Upper lobe of left lung (tissue), 6 donors: ENCODE measurements around the gene FBRSL1. TPM values are rescaled to one million over a fixed set of nuclear protein-coding genes. Genes with fewer than 3 reads are reported as not detected.

ENCODE experiments used
- ATAC-seq, 2 donors: fragments of 200-7000 bp; cut with Tn5 transposase; one replicate each; pipeline ENCODE4 v1.9.1; 2022; ENCODE audit warnings: mild to moderate bottlenecking in 2 of 2, moderate library complexity in 2 of 2; ENCODE audit not compliant: low FRiP score in 2 of 2
- DNase-seq, 2 donors: peaks; one replicate each; pipeline ENCODE4 v3.0.0-alpha.2; 2019 to 2020
- H3K27ac ChIP-seq, 4 donors: fragments of 200-600 bp; sonication (generic); one replicate each; pipeline ENCODE4 v1.5.1; 2016 to 2019
- H3K27me3 ChIP-seq, 4 donors: fragments of 200-600 bp; sonication (generic); one replicate each; pipeline ENCODE4 v1.5.1; 2017 to 2019
- H3K36me3 ChIP-seq, 4 donors: fragments of 200-600 bp; sonication (generic); one replicate each; pipeline ENCODE4 v1.5.1; 2016 to 2019
- H3K4me1 ChIP-seq, 4 donors: fragments of 200-600 bp; sonication (generic); one replicate each; pipeline ENCODE4 v1.5.1; 2018 to 2019
- H3K4me3 ChIP-seq, 4 donors: fragments of 200-600 bp; sonication (generic); one replicate each; pipeline ENCODE4 v1.5.1; 2017 to 2019; ENCODE audit warnings: mild to moderate bottlenecking in 2 of 4, moderate library complexity in 1 of 4
- H3K9me3 ChIP-seq, 4 donors: fragments of 200-600 bp; sonication (generic); one replicate each; pipeline ENCODE4 v1.5.1; 2018 to 2019
- EP300 ChIP-seq, 4 donors: sonication (generic); formaldehyde crosslinking; IDR thresholded peaks; one replicate each; pipeline ENCODE4 v1.5.1; 2017; ENCODE audit warnings: antibody characterized with exemption in 4 of 4, control low read depth in 2 of 4
- POLR2A ChIP-seq, 4 donors: fragments of 450-650 bp; IDR thresholded peaks; one replicate each; pipeline ENCODE4 v1.5.1; 2016 to 2017; ENCODE audit warnings: antibody characterized with exemption in 4 of 4, mild to moderate bottlenecking in 2 of 4
- POLR2AphosphoS5 ChIP-seq, 2 donors: sonication (generic); formaldehyde crosslinking; IDR thresholded peaks; one replicate each; pipeline ENCODE4 v1.5.1; 2017; ENCODE audit warnings: antibody characterized with exemption in 2 of 2
- WGBS, 2 donors: methylation state at CpG; one replicate each; pipeline ENCODE4 v1.1.5; 2017 to 2018; 5-methylcytosine and 5-hydroxymethylcytosine counted together
- total RNA-seq, 6 donors: library from RNA; depleted of rRNA in 4 of 6; stranded (reverse); fragments of >200 nt in 4 of 6; gene quantifications; one replicate each; pipeline versions ENCODE4 v1.1.0 to v1.2.1, GENCODE V29; 2016 to 2021
- TF ChIP-seq, protein P1 (sequence below), 6 experiments: fragments of 450-650 bp in 4 of 6; fragments of 200-600 bp in 2 of 6; sonication (generic) in 2 of 6; IDR thresholded peaks; one replicate each; pipeline ENCODE4 v1.5.1; 2016 to 2019; ENCODE audit warnings: antibody characterized with exemption in 6 of 6
- donor health status: DM: no; HTN: no; CAD: no; lungs with moderate emphysema.
- donor health status: DM: no; HTN: yes; CAD: no; lungs with severe emphysema.

The FBRSL1 gene
- total RNA-seq, 6 donors from 2014 or later: 16.0 to 53.0 (median 44.1) TPM

DNA sequence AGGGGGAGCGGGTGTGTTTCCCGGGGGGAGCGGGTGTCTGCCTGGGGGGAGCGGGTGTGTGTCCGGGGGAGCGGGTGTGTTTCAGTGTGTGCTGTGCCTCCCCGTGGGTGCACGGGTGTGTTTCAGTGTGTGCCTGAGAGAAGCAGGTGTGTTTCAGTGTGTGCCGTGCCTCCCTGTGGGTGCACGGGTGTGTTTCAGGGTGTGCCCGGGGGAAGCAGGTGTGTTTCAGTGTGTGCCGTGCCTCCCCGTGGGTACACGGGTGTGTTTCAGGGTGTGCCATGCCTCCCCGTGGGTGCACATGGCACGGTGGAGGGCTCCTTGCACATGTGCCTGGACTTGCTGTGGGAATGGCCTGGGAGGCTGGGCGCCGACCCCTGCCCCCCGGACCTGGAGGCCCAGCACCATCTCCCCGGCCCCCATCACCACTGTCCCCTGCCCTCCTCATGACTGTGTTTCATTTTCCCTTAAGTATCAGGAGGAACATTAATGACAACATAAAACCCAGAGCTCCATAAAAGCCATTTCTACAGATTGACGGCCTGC, 38.7 kb downstream of the FBRSL1 start:
- WGBS, 2 donors: 88 to 100% methylated on average over 2 to 14 of the region's 21 CpGs
- ATAC-seq (no peak), DNase-seq (peak in 1 of 2 donors; percentile 63)
- TF ChIP-seq, protein P1, sequence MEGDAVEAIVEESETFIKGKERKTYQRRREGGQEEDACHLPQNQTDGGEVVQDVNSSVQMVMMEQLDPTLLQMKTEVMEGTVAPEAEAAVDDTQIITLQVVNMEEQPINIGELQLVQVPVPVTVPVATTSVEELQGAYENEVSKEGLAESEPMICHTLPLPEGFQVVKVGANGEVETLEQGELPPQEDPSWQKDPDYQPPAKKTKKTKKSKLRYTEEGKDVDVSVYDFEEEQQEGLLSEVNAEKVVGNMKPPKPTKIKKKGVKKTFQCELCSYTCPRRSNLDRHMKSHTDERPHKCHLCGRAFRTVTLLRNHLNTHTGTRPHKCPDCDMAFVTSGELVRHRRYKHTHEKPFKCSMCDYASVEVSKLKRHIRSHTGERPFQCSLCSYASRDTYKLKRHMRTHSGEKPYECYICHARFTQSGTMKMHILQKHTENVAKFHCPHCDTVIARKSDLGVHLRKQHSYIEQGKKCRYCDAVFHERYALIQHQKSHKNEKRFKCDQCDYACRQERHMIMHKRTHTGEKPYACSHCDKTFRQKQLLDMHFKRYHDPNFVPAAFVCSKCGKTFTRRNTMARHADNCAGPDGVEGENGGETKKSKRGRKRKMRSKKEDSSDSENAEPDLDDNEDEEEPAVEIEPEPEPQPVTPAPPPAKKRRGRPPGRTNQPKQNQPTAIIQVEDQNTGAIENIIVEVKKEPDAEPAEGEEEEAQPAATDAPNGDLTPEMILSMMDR (IDR thresholded peaks at IDR 0.05): no peak
- no peak for TF ChIP-seq POLR2AphosphoS5 (IDR thresholded peaks at IDR 0.05)
- no peak for TF ChIP-seq POLR2A (IDR thresholded peaks at IDR 0.05)
- Histone ChIP-seq H3K27me3 (no peaks in the 10 kb centered on the region), H3K27ac (no peak overlapping the region), H3K36me3 (peaks cover 0 to 19% (median 2%) of the 10 kb centered on the region in 4 donors), H3K9me3 (no peaks in the 10 kb centered on the region), H3K4me3 (no peak overlapping the region), H3K4me1 (peaks cover 5 to 11% (median 5%) of the 10 kb centered on the region in 4 donors)

DNA sequence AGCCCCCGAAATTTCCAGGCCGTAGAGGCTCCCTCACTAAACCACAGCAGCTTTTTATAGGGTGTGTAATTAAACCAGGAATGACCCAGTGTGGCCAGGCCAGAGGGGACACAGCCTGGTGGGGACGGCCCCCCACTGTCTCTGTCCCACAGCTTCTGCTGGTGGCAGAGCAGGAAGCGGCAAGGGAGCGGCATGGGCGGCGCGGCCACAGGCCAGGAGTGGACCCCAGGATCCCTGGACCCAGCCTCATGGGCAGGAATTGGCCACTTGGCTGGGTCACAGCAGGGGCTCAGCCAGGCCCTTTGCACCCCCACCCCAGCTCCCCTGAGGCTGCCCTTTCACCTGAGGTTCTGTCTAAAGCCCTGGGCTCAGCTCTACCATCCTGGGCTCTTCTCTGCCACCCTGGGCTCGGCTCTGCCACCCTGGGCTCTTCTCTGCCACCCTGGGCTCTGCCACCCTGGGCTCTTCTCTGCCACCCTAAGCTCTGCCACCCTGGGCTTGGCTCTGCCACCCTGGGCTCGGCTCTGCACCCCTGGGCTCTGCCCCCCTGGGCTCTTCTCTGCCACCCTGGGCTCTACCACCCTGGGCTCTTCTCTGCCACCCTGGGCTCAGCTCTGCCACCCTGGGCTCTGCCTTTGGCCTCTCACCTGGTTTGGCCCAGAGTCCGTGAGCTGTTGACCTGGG, 39.3 kb downstream of the FBRSL1 start:
- DNase-seq: peak in 1 of 2 donors; percentile 65
- H3K9me3 ChIP-seq: no peaks in the 10 kb centered on the region
- no peak overlapping the region for H3K4me3 ChIP-seq
- no peak for TF ChIP-seq POLR2AphosphoS5 (IDR thresholded peaks at IDR 0.05)
- no peak for TF ChIP-seq EP300 (IDR thresholded peaks at IDR 0.05)
- TF ChIP-seq, protein P1 (IDR thresholded peaks at IDR 0.05): no peak
- TF ChIP-seq POLR2A (IDR thresholded peaks at IDR 0.05): no peak
- ATAC-seq: no peak
- H3K27me3 ChIP-seq: no peaks in the 10 kb centered on the region
- H3K36me3 ChIP-seq: peaks cover 0 to 19% (median 2%) of the 10 kb centered on the region in 4 donors
- H3K4me1 ChIP-seq: peaks cover 0 to 4% (median 0%) of the 10 kb centered on the region in 4 donors
- no peak overlapping the region for H3K27ac ChIP-seq
- 93 to 97% methylated on average over 8 to 11 of the region's 11 CpGs for WGBS, 2 donors

DNA sequence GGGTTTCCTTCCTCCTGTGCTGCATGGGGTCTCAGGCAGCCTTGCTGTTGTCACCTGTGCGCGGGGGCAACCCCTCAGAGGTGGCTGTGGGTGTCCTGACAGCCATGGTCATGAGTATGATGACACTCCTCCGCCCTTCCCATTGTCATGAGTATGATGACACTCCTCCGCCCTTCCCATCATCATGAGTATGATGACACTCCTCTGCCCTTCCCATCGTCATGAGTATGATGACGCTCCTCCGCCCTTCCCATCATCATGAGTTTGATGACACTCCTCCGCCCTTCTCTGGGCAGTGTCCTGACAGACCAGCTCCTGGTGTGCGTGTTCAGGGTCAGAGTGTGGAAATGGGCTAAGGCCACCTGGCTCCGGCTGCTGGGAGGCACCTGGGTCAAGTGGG, 40.0 kb downstream of the FBRSL1 start:
- H3K9me3 ChIP-seq: no peaks in the 10 kb centered on the region
- DNase-seq: no peak
- H3K27me3 ChIP-seq: no peaks in the 10 kb centered on the region
- no peaks in the 10 kb centered on the region for H3K4me1 ChIP-seq
- H3K27ac ChIP-seq: no peak overlapping the region
- no peak for ATAC-seq
- TF ChIP-seq POLR2AphosphoS5 (IDR thresholded peaks at IDR 0.05) (no peak), POLR2A (IDR thresholded peaks at IDR 0.05) (no peak), EP300 (IDR thresholded peaks at IDR 0.05) (no peak)
- TF ChIP-seq, protein P1 (IDR thresholded peaks at IDR 0.05): no peak
- peaks cover 0 to 19% (median 2%) of the 10 kb centered on the region in 4 donors for H3K36me3 ChIP-seq
- no peak overlapping the region for H3K4me3 ChIP-seq
- WGBS, 2 donors: 82 to 92% methylated on average over 10 of the region's 10 CpGs

DNA sequence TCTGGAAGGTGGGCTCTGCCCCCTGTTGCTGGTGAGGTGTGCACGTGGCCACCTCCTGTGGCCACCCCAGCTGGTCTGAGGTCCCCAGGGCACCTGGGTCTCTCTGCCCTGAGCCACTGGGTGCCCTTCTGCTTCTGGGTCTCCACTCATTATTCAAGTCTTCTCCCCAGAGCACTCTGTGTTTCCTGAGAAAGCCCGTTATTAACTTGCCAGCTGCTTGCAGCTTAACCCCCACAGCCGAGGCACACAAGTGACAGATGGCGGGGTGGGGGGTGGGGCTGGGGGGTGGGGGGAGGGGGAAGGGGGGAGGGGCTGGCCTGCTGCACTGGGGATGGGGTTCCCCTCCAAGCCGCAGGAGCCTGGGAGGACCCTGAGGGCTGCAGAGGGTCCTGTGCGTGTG, 40.5 kb downstream of the FBRSL1 start:
- DNase-seq: no peak
- H3K9me3 ChIP-seq: no peaks in the 10 kb centered on the region
- no peak overlapping the region for H3K4me3 ChIP-seq
- no peak for ATAC-seq
- no peak overlapping the region for H3K27ac ChIP-seq
- TF ChIP-seq POLR2A (IDR thresholded peaks at IDR 0.05) (no peak), EP300 (IDR thresholded peaks at IDR 0.05) (no peak), POLR2AphosphoS5 (IDR thresholded peaks at IDR 0.05) (no peak)
- TF ChIP-seq, protein P1 (IDR thresholded peaks at IDR 0.05): no peak
- peaks cover 0 to 18% (median 2%) of the 10 kb centered on the region in 4 donors for H3K36me3 ChIP-seq
- H3K27me3 ChIP-seq: no peaks in the 10 kb centered on the region
- no peaks in the 10 kb centered on the region for H3K4me1 ChIP-seq
- 86% methylated on average over 5 of the region's 6 CpGs; no CpG with 5 or more reads in 1 of the 2 donors for WGBS, 2 donors
